A549 (cell line): ENCODE results near the gene SLIT1. TPM values are rescaled to one million over a fixed set of nuclear protein-coding genes. Genes with fewer than 3 reads are reported as not detected.
A peak's percentile ranks its signal among the peaks of the same experiment; 100 is the strongest.

Experiments used
- ATAC-seq, 2 experiments: fragments of 200-7000 bp in 1 of 2; fragments of >200 bp in 1 of 2; cut with Nextera tagmentation in 1 of 2; cut with Tn5 transposase in 1 of 2; 3 replicates each; pipeline versions ENCODE4 v1.8.0 to v1.9.1; 2018 to 2020; ENCODE audit warnings: mild to moderate bottlenecking in 1 of 2, moderate library complexity in 1 of 2
- CTCF ChIA-PET: fragments of 300-600 bp; sonication (Branson Sonifier 250); formaldehyde crosslinking; extraction: SDS; loops from one replicate; lab custom pipeline; 2021; ENCODE audit warnings: antibody characterized with exemption, inconsistent platforms; lab: Yijun Ruan, JAX
- POLR2A ChIA-PET: fragments of 350-600 bp; formaldehyde crosslinking; extraction: SDS; loops from one replicate; lab custom pipeline; 2021; ENCODE audit warnings: antibody characterized with exemption, inconsistent platforms; lab: Yijun Ruan, JAX
- DNase-seq, 2 experiments: peaks; one replicate each; pipeline versions ENCODE4 v3.0.0 to v3.0.0-alpha.2; 2011 to 2016; ENCODE audit warnings: low read depth in 1 of 2, low spot score in 1 of 2
- FAIRE-seq: peaks from 2 replicates; lab custom pipeline; 2011; peaks lifted over from hg19 to GRCh38; lab: Jason Lieb, UNC
- H3K27ac ChIP-seq, 2 experiments: fragments of >200 bp; sonication (Bioruptor Twin); formaldehyde crosslinking; 3 replicates each; pipeline ENCODE4 v1.5.1; 2016 to 2017
- H3K4me1 ChIP-seq: fragments of >200 bp; sonication (Bioruptor Twin); formaldehyde crosslinking; 3 replicates; pipeline ENCODE4 v1.6.1; 2016
- H3K4me2 ChIP-seq: fragments of >200 bp; sonication (Bioruptor Twin); formaldehyde crosslinking; 3 replicates; pipeline ENCODE4 v1.6.1; 2016
- H3K4me3 ChIP-seq: fragments of >200 bp; sonication (Bioruptor Twin); formaldehyde crosslinking; 3 replicates; pipeline ENCODE4 v1.5.1; 2016
- H3K9me3 ChIP-seq: fragments of >200 bp; sonication (Bioruptor Twin); formaldehyde crosslinking; 3 replicates; pipeline ENCODE4 v1.6.1; 2016
- ATOH8 ChIP-seq: fragments of 250-450 bp; sonication (Bioruptor Pico); IDR thresholded peaks from 2 replicates; pipeline ENCODE4 v1.5.0; 2020; ENCODE audit warnings: low read depth, mild to moderate bottlenecking, moderate library complexity
- BHLHE40 ChIP-seq: IDR thresholded peaks from 2 replicates; pipeline ENCODE4 v1.6.1; 2012; ENCODE audit warnings: low read depth, low read length, inconsistent platforms
- CEBPB ChIP-seq, 2 experiments: fragments of >200 bp in 1 of 2; sonication (Bioruptor Twin) in 1 of 2; formaldehyde crosslinking in 1 of 2; IDR thresholded peaks; 2 replicates each; pipeline ENCODE4 v1.6.1; 2012 to 2016
- CHD4 ChIP-seq: fragments of 200-600 bp; sonication (generic); IDR thresholded peaks from 2 replicates; pipeline ENCODE4 v1.6.1; 2016; ENCODE audit warnings: antibody characterized with exemption, mild to moderate bottlenecking, borderline replicate concordance
- ELK1 ChIP-seq: fragments of 150-350 bp; IDR thresholded peaks from 2 replicates; pipeline ENCODE4 v1.6.1; 2014; ENCODE audit warnings: low read depth, mild to moderate bottlenecking, low read length
- ESRRA ChIP-seq: fragments of 150-350 bp; IDR thresholded peaks from 2 replicates; pipeline ENCODE4 v1.6.1; 2014; ENCODE audit warnings: mild to moderate bottlenecking, low read length, borderline replicate concordance
- FOSB ChIP-seq: fragments of 250-450 bp; sonication (Bioruptor Pico); IDR thresholded peaks from 2 replicates; pipeline ENCODE4 v1.5.0; 2020; ENCODE audit warnings: mild to moderate bottlenecking, moderate library complexity
- FOXS1 ChIP-seq: fragments of 250-450 bp; sonication (Bioruptor Pico); IDR thresholded peaks from 2 replicates; pipeline ENCODE4 v1.5.0; 2020; ENCODE audit warnings: mild to moderate bottlenecking, moderate library complexity
- HES2 ChIP-seq: fragments of >200 bp; sonication (Bioruptor Twin); formaldehyde crosslinking; IDR thresholded peaks from 2 replicates; pipeline ENCODE4 v1.6.1; 2016
- HEYL ChIP-seq: fragments of 250-450 bp; sonication (Bioruptor Pico); IDR thresholded peaks from 2 replicates; pipeline ENCODE4 v1.8.0; 2021; ENCODE audit warnings: mild to moderate bottlenecking, moderate library complexity
- HOXA7 ChIP-seq: fragments of 250-450 bp; sonication (Bioruptor Pico); IDR thresholded peaks from 2 replicates; pipeline ENCODE4 v1.5.0; 2020; ENCODE audit warnings: mild to moderate bottlenecking, moderate library complexity
- KDM1A ChIP-seq: fragments of 200-600 bp; sonication (generic); IDR thresholded peaks from 2 replicates; pipeline ENCODE4 v1.6.1; 2016; ENCODE audit warnings: low read depth, mild to moderate bottlenecking
- NR3C1 ChIP-seq: fragments of >200 bp; sonication (Bioruptor Twin); formaldehyde crosslinking; IDR thresholded peaks from 3 replicates; pipeline ENCODE4 v1.6.1; 2017
- PHF8 ChIP-seq: fragments of 200-600 bp; sonication (generic); IDR thresholded peaks from 2 replicates; pipeline ENCODE4 v1.6.1; 2016; ENCODE audit warnings: low read depth, mild to moderate bottlenecking, antibody characterized with exemption, moderate library complexity, borderline replicate concordance
- POLR2A ChIP-seq: IDR thresholded peaks from 2 replicates; pipeline ENCODE4 v1.6.1; 2012; ENCODE audit warnings: mild to moderate bottlenecking, low read length
- POLR2AphosphoS2 ChIP-seq: conservative IDR thresholded peaks from 2 replicates; pipeline ENCODE4 v1.6.1; 2012; ENCODE audit warnings: low read length, improper control_type of control experiment, inconsistent platforms
- TFCP2L1 ChIP-seq: fragments of 250-450 bp; sonication (Bioruptor Pico); IDR thresholded peaks from 2 replicates; pipeline ENCODE4 v1.5.0; 2021; ENCODE audit warnings: mild to moderate bottlenecking
- ZC3H11A ChIP-seq: fragments of 450-650 bp; IDR thresholded peaks from 2 replicates; pipeline ENCODE4 v1.6.1; 2014; ENCODE audit warnings: antibody characterized with exemption, mild to moderate bottlenecking
- ZNF302 ChIP-seq: fragments of 250-450 bp; sonication (Bioruptor Pico); IDR thresholded peaks from 2 replicates; pipeline ENCODE4 v1.9.0; 2021; ENCODE audit warnings: inconsistent platforms, mild to moderate bottlenecking, moderate library complexity
- WGBS: methylation state at CpG from one replicate; pipeline ENCODE4 v1.1.6; 2017; ENCODE audit errors: missing lambda C conversion rate; 5-methylcytosine and 5-hydroxymethylcytosine counted together
- polyA plus RNA-seq, 4 experiments: library from polyadenylated mRNA; depleted of rRNA in 3 of 4; stranded (reverse); fragments of >200 nt; fragmentation: RNase III in 1 of 4; extraction: RNeasy Plus Mini Kit Qiagen cat#74134 plus additional on column Dnase treatment in 1 of 4; gene quantifications; 2 replicates in 3 of 4; 3 replicates in 1 of 4; pipeline ENCODE4 v1.2.3, GENCODE V29; 2011 to 2017
- TF ChIP-seq, protein P1 (sequence below): IDR thresholded peaks from 2 replicates; pipeline ENCODE4 v1.6.1; 2012

The SLIT1 gene
- polyA plus RNA-seq, 2 of the 4 experiments (the other 2 are of a cell fraction), result 0.05 to 0.09 TPM

DNA sequence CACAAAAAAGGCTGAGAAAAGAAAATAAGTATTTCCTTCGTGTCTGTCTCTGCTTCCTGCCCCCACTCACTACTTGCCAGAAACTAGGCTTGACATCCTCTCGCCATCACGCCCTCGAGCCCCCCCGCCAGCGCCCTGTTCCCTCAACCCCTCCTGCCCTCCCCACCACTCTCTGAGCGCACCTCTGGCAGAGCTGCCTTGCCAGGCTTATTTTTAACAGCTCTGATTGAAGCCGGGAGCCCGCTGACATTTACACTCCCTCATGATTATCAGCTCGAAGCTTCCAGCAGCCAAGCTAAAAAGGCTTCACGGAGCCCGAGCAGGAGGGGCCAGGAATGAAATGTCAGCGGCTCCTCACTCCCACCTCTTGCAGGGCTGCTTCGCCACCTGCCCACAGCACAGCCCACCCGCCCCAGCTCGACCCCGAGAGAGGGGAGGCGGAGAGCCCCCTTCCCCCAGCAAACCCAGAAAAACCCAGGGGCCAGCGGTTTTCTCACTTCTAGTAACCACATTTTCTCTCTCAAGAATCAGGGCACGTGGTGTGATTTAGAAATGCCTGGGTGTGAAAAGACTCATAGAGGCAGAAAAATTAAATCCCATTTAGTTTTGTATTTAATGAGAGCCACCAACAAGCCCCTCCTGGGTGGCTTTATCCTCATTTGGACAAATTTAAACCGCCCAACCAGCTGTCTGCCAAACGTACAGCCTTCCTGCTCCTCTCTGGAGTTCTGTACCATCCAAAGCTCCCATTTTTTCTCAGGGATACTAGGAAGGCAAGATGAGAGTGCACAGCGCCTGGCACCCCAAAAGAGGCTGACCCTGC lies 89.3 kb downstream of the SLIT1 start:
- CTCF ChIA-PET, result interaction anchor here (0.6 to 14.7 kb wide), 3 partner anchors 19 to 199 kb away, joined by 3 to 153 read pairs (median 3); no protein-coding TSS in a partner anchor
- TF ChIP-seq CHD4 (no peak), ELK1 (no peak), NR3C1 (no peak), KDM1A (no peak), FOXS1 (CRISPR knock-in tag) (no peak), ATOH8 (CRISPR knock-in tag) (no peak)
- no peak overlapping the region for H3K4me2 ChIP-seq
- ATAC-seq (no peak), FAIRE-seq (no peak), DNase-seq (no peak)
- POLR2A ChIA-PET, result no interaction called here
- no peak overlapping the region for H3K4me3 ChIP-seq
- no peaks in the 10 kb centered on the region for H3K4me1 ChIP-seq
- no peak overlapping the region for H3K27ac ChIP-seq
- 33% methylated on average over 18 of the region's 23 CpGs for WGBS
- no peaks in the 10 kb centered on the region for H3K9me3 ChIP-seq

- H3K27ac ChIP-seq, result no peak overlapping the region
- 51% methylated on average over 10 of the region's 11 CpGs for WGBS
- H3K4me3 ChIP-seq, result no peak overlapping the region
- no peaks in the 10 kb centered on the region for H3K9me3 ChIP-seq
- FAIRE-seq (no peak), DNase-seq (no peak), ATAC-seq (no peak)
- TF ChIP-seq, protein P1, sequence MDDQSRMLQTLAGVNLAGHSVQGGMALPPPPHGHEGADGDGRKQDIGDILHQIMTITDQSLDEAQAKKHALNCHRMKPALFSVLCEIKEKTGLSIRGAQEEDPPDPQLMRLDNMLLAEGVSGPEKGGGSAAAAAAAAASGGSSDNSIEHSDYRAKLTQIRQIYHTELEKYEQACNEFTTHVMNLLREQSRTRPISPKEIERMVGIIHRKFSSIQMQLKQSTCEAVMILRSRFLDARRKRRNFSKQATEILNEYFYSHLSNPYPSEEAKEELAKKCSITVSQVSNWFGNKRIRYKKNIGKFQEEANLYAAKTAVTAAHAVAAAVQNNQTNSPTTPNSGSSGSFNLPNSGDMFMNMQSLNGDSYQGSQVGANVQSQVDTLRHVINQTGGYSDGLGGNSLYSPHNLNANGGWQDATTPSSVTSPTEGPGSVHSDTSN, result no peak
- TF ChIP-seq CEBPB (IDR thresholded peaks at IDR 0.05), result no peak
- no peak for TF ChIP-seq BHLHE40
- no peak for TF ChIP-seq FOSB
- TF ChIP-seq TFCP2L1 (CRISPR knock-in tag), result no peak
- TF ChIP-seq FOXS1 (CRISPR knock-in tag), result no peak
- TF ChIP-seq HES2, result no peak
- TF ChIP-seq HEYL (CRISPR knock-in tag), result no peak
- TF ChIP-seq ZC3H11A, result no peak
- no peak for TF ChIP-seq ESRRA
- no peak for TF ChIP-seq POLR2A
- TF ChIP-seq ATOH8 (CRISPR knock-in tag), result no peak
- TF ChIP-seq CHD4, result no peak
- no peak for TF ChIP-seq HOXA7 (CRISPR knock-in tag)
- H3K4me1 ChIP-seq, result no peaks in the 10 kb centered on the region
- no peak overlapping the region for H3K4me2 ChIP-seq
- ChIA-PET CTCF (interaction anchor here (1.5 to 14.7 kb wide), 2 partner anchors 19 to 115 kb away, joined by 3 to 153 read pairs; no protein-coding TSS in a partner anchor), POLR2A (no interaction called here)
Observed at GRCh38 chr10:97095701-97096260, 90.0 kb downstream of the SLIT1 start.

DNA sequence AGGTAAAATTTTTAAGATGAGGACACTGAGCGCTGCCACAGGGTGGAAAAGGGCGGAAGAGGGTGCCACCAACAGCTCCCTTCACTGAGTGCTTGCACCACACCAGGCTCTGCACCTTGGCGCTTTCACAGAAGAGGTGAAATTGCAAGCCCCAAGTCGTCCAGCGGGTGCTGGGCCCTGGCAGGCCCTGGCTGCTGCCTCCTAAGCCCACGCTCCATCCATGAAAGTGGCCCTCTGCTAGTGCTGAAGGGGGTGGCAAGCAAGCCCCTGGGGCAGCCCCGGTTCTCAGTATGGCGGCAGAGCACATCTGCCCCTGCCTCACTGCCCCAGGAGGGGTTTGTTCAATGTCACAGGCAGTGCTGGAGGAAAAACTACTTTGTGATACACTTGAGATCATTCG lies 95.1 kb downstream of the SLIT1 start:
- 25% methylated on average over 9 of the region's 9 CpGs for WGBS
- no peaks in the 10 kb centered on the region for H3K9me3 ChIP-seq
- FAIRE-seq, result no peak
- ChIA-PET CTCF (interaction anchor here (1.2 to 14.7 kb wide), 3 partner anchors 13 to 101 kb away, joined by 3 to 153 read pairs (median 11); no protein-coding TSS in a partner anchor), POLR2A (no interaction called here)
- no peak overlapping the region for H3K27ac ChIP-seq
- peak in 1 of 2 experiments; percentile 27; a peak in 3 of 6 replicates for ATAC-seq
- no peak overlapping the region for H3K4me2 ChIP-seq
- TF ChIP-seq PHF8 (no peak), POLR2AphosphoS2 (no peak), ZNF302 (CRISPR knock-in tag) (no peak)
- no peak overlapping the region for H3K4me3 ChIP-seq
- no peaks in the 10 kb centered on the region for H3K4me1 ChIP-seq
- no peak for DNase-seq
